Pancreas (tissue), 10 donors: Measurements from ENCODE around the gene CTH. TPM values are rescaled to one million over a fixed set of nuclear protein-coding genes. Genes with fewer than 3 reads are reported as not detected.

Experiments
- ATAC-seq, 4 donors: fragments of 200-7000 bp; cut with Tn5 transposase; one replicate each; pipeline versions ENCODE4 v1.8.0 to v1.9.1; 2020; ENCODE audit warnings: mild to moderate bottlenecking in 4 of 4, moderate library complexity in 4 of 4
- DNase-seq, 6 donors: peaks; one replicate each; pipeline ENCODE4 v3.0.0-alpha.2; 2020
- FAIRE-seq: peaks from 2 replicates; lab custom pipeline; 2012; peaks lifted over from hg19 to GRCh38; lab: Jason Lieb, UNC
- H3K27ac ChIP-seq, 4 donors: fragments of 200-600 bp; sonication (generic); 1 replicate in 3 of 4; 2 replicates in 1 of 4; pipeline versions ENCODE4 v1.5.0 to v1.8.0; 2020
- H3K27me3 ChIP-seq, 4 donors: fragments of 200-600 bp; one replicate each; pipeline ENCODE4 v1.8.0; 2021
- H3K36me3 ChIP-seq, 3 donors: fragments of 200-600 bp; sonication (generic) in 1 of 3; one replicate each; pipeline versions ENCODE4 v1.5.0 to v1.8.0; 2020 to 2021
- H3K4me1 ChIP-seq, 3 donors: fragments of 200-600 bp; one replicate each; pipeline ENCODE4 v1.8.0; 2021
- H3K4me3 ChIP-seq, 4 donors: fragments of 200-600 bp; sonication (generic) in 2 of 4; one replicate each; pipeline versions ENCODE4 v1.5.0 to v1.8.0; 2020 to 2021
- H3K9me3 ChIP-seq, 4 donors: fragments of 200-600 bp; one replicate each; pipeline ENCODE4 v1.8.0; 2021
- WGBS, 2 donors: extraction: QIAGEN DNeasy Blood & Tissue Kit; methylation state at CpG; one replicate each; pipeline ENCODE4 v1.1.7; 2013; 5-methylcytosine and 5-hydroxymethylcytosine counted together
- intact Hi-C, 3 donors: fragments of 100-400 bp; cut with DNase I; formaldehyde crosslinking; loops; one replicate each; pipeline versions ENCODE4 v1.11.1 to v1.14.2; 2022
- polyA plus RNA-seq, 2 donors: library from polyadenylated mRNA; stranded (reverse); fragments of 200-250 nt; gene quantifications; one replicate each; pipeline ENCODE4 v1.2.3, GENCODE V29; 2013
- total RNA-seq, 6 donors: library from RNA; stranded (reverse); fragmentation: NEBNext Ultra II Directional in 4 of 6; extraction: Animal tissue kit (Norgen Biotek cat#: 25700) in 4 of 6; gene quantifications; one replicate each; pipeline versions ENCODE4 v1.2.1 to v1.2.4, GENCODE V29; 2021 to 2023
- TF ChIP-seq, protein P1 (sequence below), 4 donors: fragments of 200-600 bp; sonication (generic) in 3 of 4; IDR thresholded peaks; one replicate each; pipeline versions ENCODE4 v1.5.0 to v1.8.0; 2021; ENCODE audit warnings: antibody characterized with exemption in 4 of 4
- donor health status: healthy with polysubstance abuse.
- donor health status: DM: no; HTN: no; CAD: no; lungs with moderate emphysema.
- donor health status: DM: no; HTN: no; CAD: no.
- donor health status: control.
- donor health status: control.
- donor health status: Bipolar disorder and iron deficiency.
- donor health status: DM: yes; HTN: yes; CAD: no.
- donor health status: DM: no; HTN: no; CAD: no.
- donor health status: DM: no; HTN: no; CAD: no.
- donor health status: DM: yes; HTN: yes; CAD: no.

The CTH gene
- total and polyA plus RNA-seq, 8 donors, result 3.3 to 39.7 (median 5.2) TPM

GRCh38 chr1:70426154-70427131 lies 15.4 kb downstream of the CTH start:
- Histone ChIP-seq H3K9me3 (no peaks in the 10 kb centered on the region), H3K4me1 (peaks cover 0 to 6% (median 4%) of the 10 kb centered on the region in 3 donors), H3K4me3 (no peak overlapping the region), H3K27ac (no peak overlapping the region), H3K27me3 (no peaks in the 10 kb centered on the region), H3K36me3 (no peaks in the 10 kb centered on the region)
- TF ChIP-seq, protein P1, sequence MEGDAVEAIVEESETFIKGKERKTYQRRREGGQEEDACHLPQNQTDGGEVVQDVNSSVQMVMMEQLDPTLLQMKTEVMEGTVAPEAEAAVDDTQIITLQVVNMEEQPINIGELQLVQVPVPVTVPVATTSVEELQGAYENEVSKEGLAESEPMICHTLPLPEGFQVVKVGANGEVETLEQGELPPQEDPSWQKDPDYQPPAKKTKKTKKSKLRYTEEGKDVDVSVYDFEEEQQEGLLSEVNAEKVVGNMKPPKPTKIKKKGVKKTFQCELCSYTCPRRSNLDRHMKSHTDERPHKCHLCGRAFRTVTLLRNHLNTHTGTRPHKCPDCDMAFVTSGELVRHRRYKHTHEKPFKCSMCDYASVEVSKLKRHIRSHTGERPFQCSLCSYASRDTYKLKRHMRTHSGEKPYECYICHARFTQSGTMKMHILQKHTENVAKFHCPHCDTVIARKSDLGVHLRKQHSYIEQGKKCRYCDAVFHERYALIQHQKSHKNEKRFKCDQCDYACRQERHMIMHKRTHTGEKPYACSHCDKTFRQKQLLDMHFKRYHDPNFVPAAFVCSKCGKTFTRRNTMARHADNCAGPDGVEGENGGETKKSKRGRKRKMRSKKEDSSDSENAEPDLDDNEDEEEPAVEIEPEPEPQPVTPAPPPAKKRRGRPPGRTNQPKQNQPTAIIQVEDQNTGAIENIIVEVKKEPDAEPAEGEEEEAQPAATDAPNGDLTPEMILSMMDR (IDR thresholded peaks at IDR 0.05), result no peak
- 78 to 86% methylated on average over 7 of the region's 7 CpGs for WGBS, 2 donors
- ATAC-seq (no peak), FAIRE-seq (no peak), DNase-seq (no peak)
- intact Hi-C loops, result no loop called here

DNA sequence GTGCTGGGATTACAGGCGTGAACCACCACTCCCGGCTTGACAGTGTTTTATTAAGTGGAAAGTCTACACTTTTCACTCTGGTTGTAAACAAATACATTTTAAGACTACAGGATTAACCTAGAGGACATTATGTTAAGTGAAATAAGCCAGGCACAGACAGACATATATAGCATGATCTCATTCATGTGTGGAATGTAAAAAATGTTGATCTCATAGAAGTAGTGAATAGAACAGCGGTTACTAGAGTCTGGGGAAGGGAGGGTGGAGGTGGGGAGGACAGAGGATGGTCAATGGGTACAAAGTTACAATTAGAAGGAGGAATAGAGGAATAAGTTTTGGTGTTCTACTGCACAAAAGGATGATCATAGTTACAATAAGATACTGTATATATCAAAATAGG lies 16.9 kb downstream of the CTH start:
- no peak for FAIRE-seq
- 91 to 92% methylated on average over 3 of the region's 3 CpGs for WGBS, 2 donors
- Histone ChIP-seq H3K27me3 (no peaks in the 10 kb centered on the region), H3K27ac (no peak overlapping the region), H3K4me1 (peaks cover 0 to 11% (median 7%) of the 10 kb centered on the region in 3 donors), H3K36me3 (no peaks in the 10 kb centered on the region), H3K4me3 (no peak overlapping the region), H3K9me3 (no peaks in the 10 kb centered on the region)
- no peak for DNase-seq
- ATAC-seq, result no peak
- intact Hi-C loops, result no loop called here
- TF ChIP-seq, protein P1 (IDR thresholded peaks at IDR 0.05), result no peak

GRCh38 chr1:70429219-70429618 lies 18.2 kb downstream of the CTH start:
- peak; percentile 18 to 63 (median 24) for ATAC-seq
- FAIRE-seq, result no peak
- intact Hi-C loops, result no loop called here
- no peak for DNase-seq
- H3K9me3 ChIP-seq, result no peaks in the 10 kb centered on the region
- TF ChIP-seq, protein P1 (IDR thresholded peaks at IDR 0.05), result no peak
- H3K4me3 ChIP-seq, result no peak overlapping the region
- peaks cover 0 to 11% (median 7%) of the 10 kb centered on the region in 3 donors for H3K4me1 ChIP-seq
- 71 to 77% methylated on average over 2 of the region's 2 CpGs for WGBS, 2 donors
- H3K36me3 ChIP-seq, result no peaks in the 10 kb centered on the region
- H3K27me3 ChIP-seq, result no peaks in the 10 kb centered on the region
- H3K27ac ChIP-seq, result no peak overlapping the region

GRCh38 chr1:70429757-70430156 lies 18.7 kb downstream of the CTH start:
- intact Hi-C loops, result no loop called here
- Histone ChIP-seq H3K4me3 (no peak overlapping the region), H3K9me3 (no peaks in the 10 kb centered on the region), H3K36me3 (no peaks in the 10 kb centered on the region), H3K27ac (no peak overlapping the region), H3K27me3 (no peaks in the 10 kb centered on the region), H3K4me1 (peaks cover 0 to 11% (median 7%) of the 10 kb centered on the region in 3 donors)
- TF ChIP-seq, protein P1 (IDR thresholded peaks at IDR 0.05), result no peak
- ATAC-seq, result no peak
- peak; percentile 59 for FAIRE-seq
- WGBS, 2 donors, result 91 to 98% methylated on average over 1 of the region's 1 CpG
- DNase-seq, result no peak

DNA sequence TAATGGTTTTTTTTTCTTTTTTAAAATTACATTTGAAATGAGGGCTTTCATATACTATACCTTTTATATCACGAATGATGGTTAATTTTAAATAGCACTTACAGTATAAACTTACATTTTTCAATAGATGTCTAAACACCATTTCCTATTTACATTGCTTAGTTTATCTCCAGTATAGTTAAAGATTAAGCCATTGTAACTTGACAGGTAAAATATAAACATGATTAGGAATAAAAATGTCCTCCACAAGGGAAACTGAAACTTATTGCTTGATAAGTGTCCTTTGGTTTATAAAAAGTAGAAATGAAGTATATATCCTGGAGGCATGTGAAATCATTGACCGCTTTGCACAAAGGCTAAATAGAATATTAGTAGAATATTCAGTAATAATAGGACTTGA lies 20.2 kb downstream of the CTH start:
- peak; percentile 39 to 91 (median 67) for ATAC-seq
- peak; percentile 74 for FAIRE-seq
- TF ChIP-seq, protein P1 (IDR thresholded peaks at IDR 0.05), result no peak
- intact Hi-C loops, result no loop called here
- H3K27ac ChIP-seq, result peak overlapping the region in 2 of 4 donors; percentile 19 to 25
- H3K9me3 ChIP-seq, result no peaks in the 10 kb centered on the region
- no peaks in the 10 kb centered on the region for H3K27me3 ChIP-seq
- 25 to 28% methylated on average over 2 of the region's 2 CpGs for WGBS, 2 donors
- peaks cover 0 to 11% (median 7%) of the 10 kb centered on the region in 3 donors for H3K4me1 ChIP-seq
- no peaks in the 10 kb centered on the region for H3K36me3 ChIP-seq
- H3K4me3 ChIP-seq, result no peak overlapping the region
- DNase-seq, result no peak
